Panc1 (cell line): ENCODE measurements around the gene PEX7. TPM values are rescaled to one million over a fixed set of nuclear protein-coding genes. Genes with fewer than 3 reads are reported as not detected.

Experiments
- ATAC-seq: fragments of 200-7000 bp; cut with Tn5 transposase; 2 replicates; pipeline ENCODE4 v1.9.1; 2020; ENCODE audit warnings: mild to moderate bottlenecking, moderate library complexity
- BruUV-seq: library from RNA; stranded (reverse); fragments of 400-500 nt; replicated peaks from 2 replicates; lab custom pipeline; 2021; lab: Mats Ljungman, UMichigan
- CTCF ChIA-PET: fragments of 300-600 bp; sonication (Branson Sonifier 250); formaldehyde crosslinking; loops from one replicate; lab custom pipeline; 2022; ENCODE audit warnings: antibody characterized with exemption; lab: Charles Lee
- POLR2A ChIA-PET: fragments of 300-600 bp; sonication (Branson Sonifier 250); formaldehyde crosslinking; loops from one replicate; lab custom pipeline; 2022; ENCODE audit warnings: antibody characterized with exemption; lab: Charles Lee
- DNase-seq: peaks from one replicate; pipeline ENCODE4 v3.0.0-alpha.2; 2010; ENCODE audit warnings: low read depth, low spot score
- H3K27ac ChIP-seq: 2 replicates; pipeline ENCODE4 v1.5.1; 2011; ENCODE audit warnings: mild to moderate bottlenecking, low read length, inconsistent platforms
- H3K27me3 ChIP-seq: fragments of 200-500 bp; sonication (Bioruptor generic); 2 replicates; pipeline ENCODE4 v1.6.0; 2014; ENCODE audit warnings: low read length, inconsistent platforms; ENCODE audit not compliant: control insufficient read depth, insufficient read depth
- H3K36me3 ChIP-seq: fragments of 200-500 bp; sonication (Bioruptor generic); 2 replicates; pipeline ENCODE4 v1.5.1; 2014; ENCODE audit warnings: inconsistent platforms, mild to moderate bottlenecking, low read length, moderate library complexity; ENCODE audit not compliant: control insufficient read depth, insufficient read depth
- H3K4me1 ChIP-seq: 2 replicates; pipeline ENCODE4 v1.5.1; 2011; ENCODE audit warnings: inconsistent platforms, mild to moderate bottlenecking, low read length, moderate library complexity; ENCODE audit not compliant: control insufficient read depth, insufficient read depth
- H3K4me3 ChIP-seq, 2 experiments: 2 replicates each; pipeline ENCODE4 v1.5.1; 2011 to 2012; ENCODE audit warnings: low read depth in 2 of 2, low read length in 2 of 2, mild to moderate bottlenecking in 2 of 2, inconsistent platforms in 1 of 2, moderate library complexity in 1 of 2
- H3K9me3 ChIP-seq: fragments of 200-500 bp; sonication (Bioruptor generic); 2 replicates; pipeline ENCODE4 v1.5.1; 2014; ENCODE audit warnings: low read depth, mild to moderate bottlenecking, inconsistent platforms, low read length, moderate library complexity; ENCODE audit not compliant: control insufficient read depth, insufficient read depth
- CTCF ChIP-seq: fragments of 450-650 bp; IDR thresholded peaks from 2 replicates; pipeline ENCODE4 v1.5.1; 2017; ENCODE audit warnings: mild to moderate bottlenecking
- POLR2AphosphoS5 ChIP-seq: IDR thresholded peaks from 2 replicates; pipeline ENCODE4 v1.6.1; 2012; ENCODE audit warnings: mild to moderate bottlenecking, low read depth, low read length, moderate library complexity
- REST ChIP-seq, 2 experiments: IDR thresholded peaks; 2 replicates each; pipeline ENCODE4 v1.6.1; 2011 to 2012; ENCODE audit warnings: low read depth in 2 of 2, control low read depth in 1 of 2, low read length in 1 of 2, mild to moderate bottlenecking in 1 of 2, moderate library complexity in 1 of 2; ENCODE audit not compliant: insufficient read depth in 1 of 2
- SIN3A ChIP-seq: IDR thresholded peaks from 2 replicates; pipeline ENCODE4 v1.6.1; 2012; ENCODE audit warnings: low read depth, mild to moderate bottlenecking, low read length, moderate library complexity, borderline replicate concordance; ENCODE audit not compliant: insufficient read depth
- TCF7L2 ChIP-seq: IDR thresholded peaks from 2 replicates; pipeline ENCODE4 v1.6.1; 2011; ENCODE audit warnings: mild to moderate bottlenecking, low read depth, low read length, inconsistent platforms
- in situ Hi-C: cut with HindIII; loops from 2 replicates; pipeline ENCODE4 v1.10.0; 2016; ENCODE audit warnings: low sequenced_read_pairs, low pct_unique_long_range_greater_than_20kb
- intact Hi-C: fragments of 100-400 bp; cut with micrococcal nuclease; formaldehyde crosslinking; loops from one replicate; pipeline ENCODE4 v1.10.0; 2022; ENCODE audit not compliant: unreplicated experiment
- total RNA-seq: library from RNA; stranded (reverse); gene quantifications from one replicate; pipeline ENCODE4 v1.2.1, GENCODE V29; 2021; ENCODE audit not compliant: unreplicated experiment

The PEX7 gene
- total RNA-seq, 1 experiment from 2014 or later, result 8.8 TPM

- ATAC-seq (no peak), DNase-seq (no peak)
- H3K36me3 ChIP-seq, result no peaks in the 10 kb centered on the region
- H3K4me1 ChIP-seq, result no peaks in the 10 kb centered on the region
- intact Hi-C loops (no loop called here), in situ Hi-C loops (no loop called here)
- no peaks in the 10 kb centered on the region for H3K9me3 ChIP-seq
- BruUV-seq, result no TSS peak
- ChIA-PET CTCF (no interaction called here), POLR2A (interaction anchor here (0.6 kb wide), 1 partner anchor 128 kb away, joined by 5 read pairs; the partner anchor contains the start of gene PEX7)
- peaks cover 3% of the 10 kb centered on the region; the same call in 1 of the 2 replicates for H3K27me3 ChIP-seq
- H3K4me3 ChIP-seq, result no peak overlapping the region
- TF ChIP-seq CTCF (no peak), SIN3A (no peak), REST (IDR thresholded peaks at IDR 0.05; ENCODE audit: insufficient read depth in 1 of 2, low read depth in 2 of 2, low read length in 1 of 2) (no peak), POLR2AphosphoS5 (no peak), TCF7L2 (no peak)
- H3K27ac ChIP-seq, result no peak overlapping the region
Measured at GRCh38 chr6:136950436-136951126, 128.2 kb downstream of the PEX7 start.

GRCh38 chr6:136952714-136953260 lies 130.4 kb downstream of the PEX7 start:
- no TSS peak for BruUV-seq
- no peaks in the 10 kb centered on the region for H3K27me3 ChIP-seq
- DNase-seq (no peak), ATAC-seq (no peak)
- intact Hi-C loops (no loop called here), in situ Hi-C loops (no loop called here)
- CTCF ChIA-PET, result no interaction called here
- H3K9me3 ChIP-seq, result no peaks in the 10 kb centered on the region
- no peaks in the 10 kb centered on the region for H3K36me3 ChIP-seq
- no peak for TF ChIP-seq TCF7L2
- no peak overlapping the region for H3K27ac ChIP-seq
- no peaks in the 10 kb centered on the region for H3K4me1 ChIP-seq
- POLR2A ChIA-PET, result no interaction called here
- no peak overlapping the region for H3K4me3 ChIP-seq

- CTCF ChIA-PET, result no interaction called here
- TF ChIP-seq REST (IDR thresholded peaks at IDR 0.05; ENCODE audit: insufficient read depth in 1 of 2, low read depth in 2 of 2, low read length in 1 of 2), result no peak
- TF ChIP-seq TCF7L2, result no peak
- no peak for TF ChIP-seq SIN3A
- TF ChIP-seq POLR2AphosphoS5, result no peak
- TF ChIP-seq CTCF, result no peak
- ATAC-seq, result no peak
- Histone ChIP-seq H3K4me1 (no peaks in the 10 kb centered on the region), H3K4me3 (no peak overlapping the region), H3K27me3 (no peaks in the 10 kb centered on the region), H3K36me3 (no peaks in the 10 kb centered on the region), H3K27ac (no peak overlapping the region), H3K9me3 (no peaks in the 10 kb centered on the region)
- intact Hi-C loops, result no loop called here
- no peak for DNase-seq
- in situ Hi-C loops, result no loop called here
- BruUV-seq, result no TSS peak
- POLR2A ChIA-PET, result no interaction called here
Measured at GRCh38 chr6:136955123-136955522, 132.7 kb downstream of the PEX7 start.
